HG03064 (cell line): ENCODE results near the gene CTSS.

ENCODE experiments used
- ATAC-seq: cut with Tn5 transposase; IDR thresholded peaks from one replicate; pipeline ENCODE4 v1.9.1; 2021; ENCODE audit warnings: low read depth; ENCODE audit not compliant: unreplicated experiment

CTSS gene

DNA sequence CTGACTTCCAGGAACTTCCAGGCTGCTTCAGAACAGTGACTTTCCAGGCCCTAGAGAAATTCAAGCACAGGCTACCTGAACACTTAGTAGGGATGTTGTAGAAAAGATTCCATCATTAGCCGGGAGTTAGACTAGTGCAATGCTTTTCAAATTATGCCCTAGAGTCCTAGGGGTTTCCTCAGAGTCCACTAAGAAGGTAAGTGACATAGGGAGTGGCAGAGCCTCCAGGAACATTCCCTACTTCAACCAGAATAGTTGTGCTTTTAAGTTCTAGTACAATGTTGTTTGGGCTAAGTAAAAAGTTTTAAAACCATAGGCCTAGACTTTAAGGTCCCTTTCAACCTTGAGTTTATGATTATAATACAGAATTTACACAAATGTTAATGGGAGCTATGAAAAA lies 59.5 kb downstream of the CTSS start:
- no peak for ATAC-seq

- ATAC-seq: no peak
Observed at GRCh38 chr1:150703427-150703826, 62.2 kb downstream of the CTSS start.

DNA sequence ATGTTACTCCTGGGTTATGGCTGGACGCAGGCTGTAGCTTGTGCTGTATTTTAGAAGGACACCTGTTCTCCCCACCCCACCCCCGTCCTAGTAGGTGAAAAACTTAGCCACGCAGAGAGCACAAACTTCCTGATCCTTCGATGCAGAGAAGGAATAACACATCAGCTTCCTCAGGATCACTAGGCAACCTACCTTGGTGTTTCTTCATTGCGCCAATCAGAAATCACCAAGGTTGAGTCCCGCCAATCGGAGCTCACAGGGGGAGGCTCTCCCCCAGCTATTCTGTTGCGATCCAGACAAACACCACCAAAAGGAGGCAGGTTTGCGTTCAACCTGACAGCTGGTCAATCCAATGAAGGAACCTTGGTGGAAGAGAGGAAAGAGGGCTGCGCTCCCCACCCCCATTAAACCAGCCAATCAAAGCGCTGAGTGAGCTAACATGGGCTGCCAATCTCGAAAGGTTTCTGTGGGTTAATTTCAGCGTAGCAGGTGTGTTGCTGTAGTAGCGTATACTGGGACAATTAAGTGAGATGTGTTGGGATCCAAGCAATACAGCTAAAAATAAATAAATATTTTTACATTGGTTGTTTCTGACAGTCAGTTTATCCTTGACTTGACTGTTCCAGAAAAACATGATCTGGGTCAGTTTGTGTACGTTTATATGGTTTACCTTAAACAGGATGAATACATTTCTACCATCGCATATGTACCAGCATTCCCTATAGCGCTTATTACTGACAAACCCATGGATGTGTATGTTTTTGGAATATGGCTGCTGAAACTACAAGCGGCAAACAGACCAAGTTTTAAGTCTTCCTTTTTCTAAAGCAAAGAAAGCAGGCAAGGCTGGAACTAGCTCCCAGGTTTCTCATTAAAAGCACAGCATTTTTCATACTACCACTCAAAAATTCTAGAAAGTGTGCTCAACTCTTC lies 68.3 kb downstream of the CTSS start, which contains the start of gene GOLPH3L:
GOLPH3L (minus strand) TSS at position 160 of the 933 bp plus-strand sequence. CDS start 2,316 bp downstream, outside the sequence.
- ATAC-seq: peak; percentile 97

- no peak for ATAC-seq
Observed at GRCh38 chr1:150696590-150696989, 69.0 kb downstream of the CTSS start.

DNA sequence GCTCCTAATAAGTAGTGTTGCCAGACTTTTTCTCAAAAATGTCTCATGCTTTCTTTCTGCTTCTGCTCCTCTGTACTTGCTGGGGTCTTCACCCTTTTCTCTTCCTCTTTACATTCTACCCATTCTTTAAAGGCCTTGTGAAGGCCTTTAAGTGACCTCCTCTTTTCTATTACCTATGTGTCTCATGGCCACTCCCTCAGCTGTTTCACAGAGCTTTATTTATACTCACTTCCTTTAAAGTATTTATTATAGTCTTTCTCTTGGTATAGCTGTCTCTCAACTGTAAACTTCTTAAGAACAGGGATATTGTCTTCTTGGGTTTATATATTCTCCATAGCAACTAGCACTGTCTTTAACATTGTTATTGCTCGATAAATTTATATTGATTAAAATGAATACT lies 69.4 kb downstream of the CTSS start:
- no peak for ATAC-seq

- no peak for ATAC-seq
Observed at GRCh38 chr1:150695561-150695960, 70.0 kb downstream of the CTSS start.

DNA sequence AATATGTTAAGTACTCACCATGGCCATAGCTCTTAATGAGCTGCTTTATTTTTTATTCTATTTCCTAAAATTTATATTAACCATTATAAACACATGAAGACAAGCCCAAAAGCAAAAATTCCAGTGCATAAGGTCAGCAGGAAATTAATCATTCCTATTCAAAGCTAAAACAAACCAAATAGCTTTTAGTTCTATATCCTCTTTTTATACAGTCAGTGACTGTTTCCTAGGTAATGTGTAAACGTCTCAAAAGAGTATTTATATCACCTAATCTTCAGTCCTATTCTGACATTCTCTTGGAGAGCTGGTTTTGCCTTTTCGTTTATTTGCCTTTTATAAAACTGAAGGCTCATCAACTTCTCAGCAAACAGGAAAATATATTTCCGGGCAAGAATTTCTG lies 72.9 kb downstream of the CTSS start:
- no peak for ATAC-seq

DNA sequence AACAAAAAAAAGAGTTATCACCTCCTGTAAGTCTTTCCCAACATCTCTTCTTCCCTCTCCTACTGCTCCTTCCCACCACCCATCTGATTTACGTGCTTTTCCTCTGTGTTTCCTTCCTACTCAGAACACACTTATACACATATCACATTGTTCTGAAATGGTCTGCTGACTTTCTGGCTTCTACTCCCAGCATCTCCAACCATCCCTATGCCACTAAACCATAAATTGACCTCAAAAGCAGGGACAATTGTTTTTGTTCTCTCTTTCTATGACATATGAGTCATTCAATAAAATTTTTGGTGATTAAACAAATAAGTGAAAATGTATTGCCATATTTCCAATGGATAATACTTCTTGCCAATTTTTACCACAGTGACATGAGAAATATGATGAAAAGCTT lies 76.8 kb downstream of the CTSS start:
- ATAC-seq: no peak

DNA sequence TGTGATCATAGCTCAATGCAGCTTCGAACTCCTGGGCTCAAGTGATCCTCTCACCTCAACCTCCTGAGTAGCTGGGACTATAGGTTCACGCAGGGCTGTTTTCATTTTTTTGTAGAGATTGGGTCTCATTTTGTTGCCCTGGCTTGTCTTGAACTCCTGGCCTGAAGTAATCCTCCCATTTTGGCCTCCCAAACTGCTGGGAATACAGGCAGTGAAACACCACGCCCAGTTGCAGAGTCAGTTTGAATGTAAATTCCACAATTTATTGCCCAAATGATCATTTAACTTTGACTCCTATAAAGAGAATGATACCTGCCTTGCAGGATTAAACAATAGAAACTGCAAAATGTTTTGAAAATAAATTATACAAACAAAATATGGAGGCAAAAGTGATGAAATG lies 79.3 kb downstream of the CTSS start:
- ATAC-seq: no peak

GRCh38 chr1:150683914-150684313 lies 81.7 kb downstream of the CTSS start:
- ATAC-seq: no peak
